Measurements from ENCODE around the gene RAB26. TPM values are rescaled to one million over a fixed set of nuclear protein-coding genes. Genes with fewer than 3 reads are reported as not detected.
A peak's percentile ranks its signal among the peaks of the same experiment; 100 is the strongest.

The RAB26 gene
- total RNA-seq, 2 experiments from 2014 or later: 0.26 to 0.31 TPM

DNA sequence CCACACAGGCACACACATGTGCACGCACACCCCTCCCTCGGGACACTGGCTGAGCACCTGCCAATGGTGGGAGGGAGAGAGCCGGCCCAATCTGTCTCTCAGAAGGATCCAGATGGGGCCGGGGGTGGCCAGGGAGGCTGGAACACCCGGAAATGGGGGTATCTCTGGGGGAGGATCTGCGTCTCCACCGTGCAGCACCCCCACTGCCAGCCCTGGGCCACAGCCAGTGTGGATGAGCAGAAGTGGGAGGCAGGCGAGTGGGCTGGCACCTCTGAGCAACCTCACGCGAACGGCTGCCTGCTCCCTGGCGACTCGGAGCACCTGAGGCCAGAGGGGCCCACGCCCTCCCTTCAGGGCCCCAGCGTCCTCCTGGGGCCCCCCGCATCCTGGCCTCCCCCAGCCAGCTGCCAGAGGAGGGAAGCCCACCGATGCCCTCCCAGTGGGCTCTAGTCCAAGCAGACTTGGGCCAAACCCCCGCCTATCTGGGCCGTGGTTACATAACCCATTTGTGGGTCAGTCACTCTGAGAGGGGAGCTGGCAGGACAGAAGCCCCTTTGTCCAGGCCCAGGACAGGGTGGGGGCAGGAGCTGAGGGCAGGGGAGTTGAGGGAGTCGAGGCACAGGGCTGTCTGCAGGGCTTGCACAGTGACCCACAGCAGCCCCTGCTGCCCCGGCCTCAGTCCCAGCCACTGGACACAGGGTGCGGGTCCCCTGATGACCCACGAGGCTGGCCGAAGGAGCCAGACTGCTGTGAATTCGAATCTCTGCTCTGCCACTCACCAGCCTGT, 42.4 kb downstream of the RAB26 start:
- ATAC-seq (no peak), DNase-seq (no peak)
- CTCF ChIA-PET: no interaction called here
- H3K27ac Mint-ChIP-seq: no peak overlapping the region
- H3K4me3 Mint-ChIP-seq: no peak overlapping the region
- no peaks in the 10 kb centered on the region for H3K9me3 Mint-ChIP-seq (ENCODE audit: insufficient read depth)
- peaks cover 3% of the 10 kb centered on the region for H3K4me1 Mint-ChIP-seq (ENCODE audit: low read depth)
- H3K27me3 Mint-ChIP-seq (ENCODE audit: low read depth): peaks cover 17% of the 10 kb centered on the region
- POLR2A ChIA-PET: no interaction called here
- no peaks in the 10 kb centered on the region for H3K36me3 Mint-ChIP-seq (ENCODE audit: low read depth)

DNA sequence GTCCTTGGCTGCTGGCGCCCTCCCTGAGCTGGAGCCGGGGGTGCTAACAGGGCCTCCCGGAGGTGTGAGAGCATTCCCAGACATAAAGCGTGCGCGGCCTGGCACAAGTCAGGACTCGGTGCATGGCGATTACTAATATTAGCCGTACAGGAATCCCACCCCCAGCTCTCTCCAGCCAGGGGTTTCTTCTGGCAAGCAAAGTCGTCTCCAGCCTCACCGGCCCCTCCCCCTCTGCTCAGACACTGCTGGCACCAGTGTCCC, 43.0 kb downstream of the RAB26 start:
- no peak for ATAC-seq
- CTCF ChIA-PET: no interaction called here
- Mint-ChIP-seq H3K36me3 (ENCODE audit: low read depth) (no peaks in the 10 kb centered on the region), H3K4me3 (no peak overlapping the region), H3K9me3 (ENCODE audit: insufficient read depth) (no peaks in the 10 kb centered on the region), H3K27me3 (ENCODE audit: low read depth) (peaks cover 17% of the 10 kb centered on the region), H3K27ac (no peak overlapping the region), H3K4me1 (ENCODE audit: low read depth) (peaks cover 3% of the 10 kb centered on the region)
- POLR2A ChIA-PET: no interaction called here
- DNase-seq: no peak

DNA sequence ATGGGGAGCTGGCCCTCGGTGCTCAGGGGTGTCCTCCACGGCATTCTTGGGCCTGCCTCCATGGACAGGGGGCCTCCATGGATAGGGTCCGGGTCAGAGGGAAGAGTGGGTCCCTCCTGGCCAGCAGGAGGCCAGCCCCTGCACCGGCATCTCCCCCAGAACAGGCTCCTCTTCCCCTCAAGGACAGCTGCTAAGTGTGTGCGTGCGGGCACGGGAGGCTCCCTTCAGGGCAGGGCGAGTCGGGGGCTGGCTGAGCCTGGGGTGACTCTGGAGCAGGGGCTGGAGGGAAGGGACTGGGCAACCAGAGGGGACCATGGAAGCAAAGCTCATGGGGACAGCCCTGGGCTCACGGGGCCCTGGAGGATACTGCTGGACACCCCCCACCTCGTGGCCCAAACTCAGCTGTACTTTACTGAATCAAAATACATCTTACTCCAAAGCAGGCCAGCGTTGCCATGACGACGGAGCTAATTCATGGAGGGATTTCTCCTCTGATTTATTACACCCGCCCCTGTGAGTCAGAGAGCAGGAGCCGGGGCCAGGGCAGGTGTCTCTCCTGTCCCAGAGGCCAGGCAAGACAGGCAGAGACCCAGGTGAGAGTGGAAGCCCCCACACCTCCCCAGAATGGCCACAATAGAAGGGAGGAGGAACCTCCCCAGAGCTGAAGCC, 45.9 kb downstream of the RAB26 start:
- Mint-ChIP-seq H3K9me3 (ENCODE audit: insufficient read depth) (no peaks in the 10 kb centered on the region), H3K4me3 (no peak overlapping the region), H3K36me3 (ENCODE audit: low read depth) (no peaks in the 10 kb centered on the region), H3K4me1 (ENCODE audit: low read depth) (peaks cover 3% of the 10 kb centered on the region), H3K27ac (no peak overlapping the region), H3K27me3 (ENCODE audit: low read depth) (peaks cover 40% of the 10 kb centered on the region)
- ChIA-PET CTCF (interaction anchor here (0.7 to 2.7 kb wide), 11 partner anchors 9 to 306 kb away, joined by 3 to 20 read pairs (median 4); partner anchors contain the start of genes CCNF, ECI1, PGP and TRAF7), POLR2A (interaction anchor here (0.6 to 1.0 kb wide), 3 partner anchors 39 to 510 kb away, joined by 3 to 5 read pairs (median 4); partner anchors contain the start of genes ECI1 and TRAF7)
- peak; percentile 56 for DNase-seq
- ATAC-seq: peak; percentile 7

DNA sequence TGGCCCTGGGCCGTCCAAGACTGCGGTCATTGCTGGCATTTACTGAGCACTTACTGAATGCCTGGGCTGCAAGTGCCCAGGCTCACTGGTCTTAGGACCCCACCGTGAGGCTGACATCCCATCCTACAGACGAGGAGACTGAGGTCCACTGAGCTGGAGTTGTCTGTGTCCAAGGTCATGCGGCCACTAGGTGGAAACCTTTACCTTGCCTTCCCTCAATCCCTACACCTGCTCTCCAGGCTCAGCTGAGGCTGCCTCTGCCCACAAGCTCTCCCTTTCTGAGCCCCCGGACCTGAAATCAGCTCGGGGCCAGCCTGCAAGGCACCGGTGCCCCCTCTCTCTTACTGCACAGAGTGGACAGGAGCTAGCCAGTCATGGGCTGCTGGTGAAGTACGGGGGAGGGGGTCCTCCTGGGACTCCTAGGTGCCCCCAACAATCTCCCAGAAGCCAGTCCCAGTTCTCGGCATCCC, 46.5 kb downstream of the RAB26 start:
- Mint-ChIP-seq H3K27me3 (ENCODE audit: low read depth) (peaks cover 40% of the 10 kb centered on the region), H3K27ac (no peak overlapping the region), H3K36me3 (ENCODE audit: low read depth) (no peaks in the 10 kb centered on the region), H3K9me3 (ENCODE audit: insufficient read depth) (no peaks in the 10 kb centered on the region), H3K4me1 (ENCODE audit: low read depth) (peaks cover 3% of the 10 kb centered on the region), H3K4me3 (no peak overlapping the region)
- ChIA-PET CTCF (interaction anchor here (0.7 to 2.7 kb wide), 12 partner anchors 9 to 306 kb away, joined by 3 to 20 read pairs (median 4); partner anchors contain the start of genes CCNF, ECI1, PGP and TRAF7), POLR2A (interaction anchor here (0.6 to 1.0 kb wide), 5 partner anchors 40 to 510 kb away, joined by 3 to 5 read pairs (median 3); partner anchors contain the start of genes ECI1 and TRAF7)
- peak; percentile 67 for DNase-seq
- peak; percentile 70 for ATAC-seq

DNA sequence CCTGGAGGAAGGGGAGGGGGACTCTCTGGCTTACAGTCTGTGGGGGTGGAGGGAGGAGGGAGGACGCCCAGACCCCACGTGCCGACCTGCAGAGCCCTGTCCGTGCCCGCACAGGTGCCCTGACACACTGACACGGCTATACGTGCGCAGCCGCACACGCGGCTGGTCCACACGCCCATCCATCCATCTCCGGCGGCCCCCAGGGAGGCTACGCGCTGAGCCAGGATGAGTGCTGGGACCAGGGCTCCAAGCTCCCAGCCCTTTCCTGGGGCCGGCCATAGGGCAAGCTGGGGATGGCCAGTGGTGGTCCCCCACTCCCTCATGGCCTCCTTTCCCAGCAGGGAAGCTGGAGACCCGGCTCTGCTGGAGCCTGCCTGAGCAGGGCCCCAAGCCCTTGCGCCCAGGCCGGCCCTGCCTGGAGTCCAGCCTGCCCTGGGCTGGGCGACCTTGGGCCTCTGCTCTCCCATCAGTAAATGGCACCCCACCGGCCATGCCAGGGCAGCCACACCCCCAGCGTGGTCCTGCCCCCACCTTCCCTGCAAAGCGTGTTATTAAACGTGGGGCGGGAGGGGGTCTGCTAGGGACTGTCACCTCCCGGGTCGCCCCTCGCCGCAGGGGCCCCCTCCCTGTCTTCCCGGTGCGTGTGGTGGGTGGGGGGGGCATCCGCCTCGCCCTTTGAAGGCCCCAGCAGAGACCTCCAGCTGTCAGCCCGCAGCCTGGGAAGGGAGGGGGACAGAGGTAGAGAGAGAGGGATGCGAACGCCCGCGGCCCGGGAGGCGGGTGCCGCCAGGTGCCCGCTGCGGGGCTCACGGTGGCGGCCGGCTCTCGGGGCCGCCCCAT, 47.1 kb downstream of the RAB26 start:
- ChIA-PET CTCF (interaction anchor here (0.7 to 2.7 kb wide), 11 partner anchors 8 to 305 kb away, joined by 3 to 20 read pairs (median 4); partner anchors contain the start of genes CCNF, ECI1, PGP and TRAF7), POLR2A (interaction anchor here (0.6 to 1.0 kb wide), 4 partner anchors 56 to 511 kb away, joined by 3 to 5 read pairs (median 3); partner anchors contain the start of gene ECI1)
- ATAC-seq (peak; percentile 4), DNase-seq (no peak)
- no peak overlapping the region for H3K4me3 Mint-ChIP-seq
- H3K27ac Mint-ChIP-seq: no peak overlapping the region
- peaks cover 43% of the 10 kb centered on the region for H3K27me3 Mint-ChIP-seq (ENCODE audit: low read depth)
- peaks cover 3% of the 10 kb centered on the region for H3K4me1 Mint-ChIP-seq (ENCODE audit: low read depth)
- H3K9me3 Mint-ChIP-seq (ENCODE audit: insufficient read depth): no peaks in the 10 kb centered on the region
- no peaks in the 10 kb centered on the region for H3K36me3 Mint-ChIP-seq (ENCODE audit: low read depth)

DNA sequence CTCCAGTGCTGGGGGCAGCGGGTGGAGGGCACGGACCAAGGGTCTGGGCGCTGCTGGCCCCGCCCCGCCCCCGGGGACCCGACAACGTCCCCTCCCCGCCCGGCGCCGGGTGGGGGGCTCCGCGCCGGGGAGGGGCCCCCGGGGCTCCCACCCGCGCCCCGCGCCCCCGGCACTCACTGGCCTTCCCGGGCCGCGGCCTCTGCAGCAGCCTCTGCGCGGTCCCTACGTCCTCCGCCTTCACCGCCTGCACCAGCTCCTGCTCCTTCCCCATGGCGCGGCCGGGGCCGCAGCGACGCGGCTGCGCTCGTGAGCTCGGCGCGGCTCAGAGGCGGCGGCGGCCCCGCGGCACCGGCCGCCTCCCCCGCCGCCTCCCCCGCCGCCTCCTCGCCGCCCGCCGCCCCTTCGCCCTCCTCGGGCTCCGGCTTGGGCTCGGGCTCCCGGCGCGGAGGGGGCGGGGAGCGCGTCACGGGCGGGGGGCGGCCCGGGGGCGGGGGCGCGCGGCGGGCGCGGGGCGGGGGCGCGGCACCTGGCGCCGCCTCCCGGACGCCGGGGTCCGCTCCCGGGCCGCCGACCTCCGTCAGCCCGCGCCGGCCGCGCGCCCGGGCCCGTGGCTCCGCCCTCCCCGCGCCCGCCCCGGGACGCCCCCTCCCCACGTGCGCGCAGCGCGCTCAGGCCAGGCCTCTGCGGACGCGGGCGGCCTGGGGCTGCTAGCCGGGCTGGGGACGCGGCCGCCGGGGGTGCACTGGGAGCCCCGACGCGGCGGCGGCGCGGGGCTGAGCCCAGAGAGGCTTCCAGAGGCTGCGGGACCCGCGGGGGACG, 47.9 kb downstream of the RAB26 start, which contains the start of gene CASKIN1:
Gene CASKIN1 (minus strand): TSS at position 444 of the 819 bp plus-strand sequence. CDS start 173 bp downstream, at position 271.
- no peaks in the 10 kb centered on the region for H3K36me3 Mint-ChIP-seq (ENCODE audit: low read depth)
- POLR2A ChIA-PET: interaction anchor here (0.8 kb wide), 1 partner anchor 42 kb away, joined by 4 read pairs; no protein-coding TSS in a partner anchor
- no peak within 1 kb of the TSS for H3K27ac Mint-ChIP-seq
- DNase-seq: no peak
- H3K4me3 Mint-ChIP-seq: peak within 1 kb of the TSS; percentile 25
- H3K4me1 Mint-ChIP-seq (ENCODE audit: low read depth): peaks cover 3% of the 10 kb centered on the region
- H3K27me3 Mint-ChIP-seq (ENCODE audit: low read depth): peaks cover 44% of the 10 kb centered on the region
- CTCF ChIA-PET: interaction anchor here (2.7 kb wide), 1 partner anchor 304 kb away, joined by 20 read pairs; no protein-coding TSS in a partner anchor
- ATAC-seq: peak; percentile 58
- no peaks in the 10 kb centered on the region for H3K9me3 Mint-ChIP-seq (ENCODE audit: insufficient read depth)

DNA sequence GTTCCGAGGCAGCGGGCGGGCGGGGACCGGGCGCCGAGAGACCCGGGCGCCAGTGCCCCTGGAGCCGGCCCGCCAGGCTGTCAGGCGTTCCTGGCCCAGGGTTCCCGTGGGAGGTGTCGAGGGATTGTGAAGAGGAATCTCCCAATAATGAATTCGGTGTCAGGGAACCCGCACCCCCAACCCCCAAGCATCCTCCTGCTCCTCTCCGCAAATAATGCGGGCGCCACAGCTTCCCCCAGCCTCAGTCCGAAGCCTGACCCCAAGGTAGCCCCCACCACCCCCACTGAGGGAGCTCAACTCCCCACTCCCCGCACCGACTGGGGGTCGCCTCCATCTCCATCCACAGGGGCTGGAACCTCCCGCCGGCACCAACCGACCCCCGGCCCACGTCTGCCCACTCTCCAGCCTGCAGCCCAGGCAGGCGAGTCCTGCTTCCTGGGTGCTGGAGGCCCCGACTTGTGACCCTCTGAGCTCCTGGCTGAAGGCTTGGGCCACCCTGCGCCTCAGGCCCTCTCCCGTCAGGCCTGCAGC, 48.6 kb downstream of the RAB26 start:
- H3K27me3 Mint-ChIP-seq (ENCODE audit: low read depth): peaks cover 45% of the 10 kb centered on the region

DNA sequence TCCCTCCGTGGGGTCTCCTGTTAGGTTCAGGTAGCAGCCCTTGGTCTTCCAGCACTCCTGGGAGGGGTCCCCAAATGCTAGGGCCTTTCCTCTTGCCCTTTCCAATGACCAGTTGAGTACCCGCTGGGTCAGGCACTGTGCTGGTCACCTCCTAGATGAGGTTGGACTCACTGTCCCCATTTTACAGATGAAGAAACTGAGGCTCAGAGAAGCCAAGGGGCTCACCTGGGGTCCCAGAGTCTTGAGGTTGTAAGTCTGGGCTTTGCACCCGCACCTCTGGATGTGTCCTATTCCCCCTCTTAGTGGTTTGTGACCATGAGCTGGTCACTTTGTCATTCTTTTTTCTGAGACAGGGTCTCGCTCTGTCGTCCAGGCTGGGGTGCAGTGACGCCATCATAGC, 49.3 kb downstream of the RAB26 start:
- Mint-ChIP-seq H3K4me3 (no peak overlapping the region), H3K27me3 (ENCODE audit: low read depth) (peaks cover 49% of the 10 kb centered on the region)

More for the DNA sequence above, 48.6 kb downstream of the RAB26 start:
- peaks cover 3% of the 10 kb centered on the region for H3K4me1 Mint-ChIP-seq (ENCODE audit: low read depth)
- ChIA-PET POLR2A (interaction anchor here (0.8 kb wide), 1 partner anchor 43 kb away, joined by 4 read pairs; no protein-coding TSS in a partner anchor), CTCF (no interaction called here)
- ATAC-seq (no peak), DNase-seq (no peak)
- H3K27ac Mint-ChIP-seq: no peak overlapping the region
- H3K9me3 Mint-ChIP-seq (ENCODE audit: insufficient read depth): no peaks in the 10 kb centered on the region
- H3K4me3 Mint-ChIP-seq: peak overlapping the region; percentile 25
- H3K36me3 Mint-ChIP-seq (ENCODE audit: low read depth): no peaks in the 10 kb centered on the region

DNA sequence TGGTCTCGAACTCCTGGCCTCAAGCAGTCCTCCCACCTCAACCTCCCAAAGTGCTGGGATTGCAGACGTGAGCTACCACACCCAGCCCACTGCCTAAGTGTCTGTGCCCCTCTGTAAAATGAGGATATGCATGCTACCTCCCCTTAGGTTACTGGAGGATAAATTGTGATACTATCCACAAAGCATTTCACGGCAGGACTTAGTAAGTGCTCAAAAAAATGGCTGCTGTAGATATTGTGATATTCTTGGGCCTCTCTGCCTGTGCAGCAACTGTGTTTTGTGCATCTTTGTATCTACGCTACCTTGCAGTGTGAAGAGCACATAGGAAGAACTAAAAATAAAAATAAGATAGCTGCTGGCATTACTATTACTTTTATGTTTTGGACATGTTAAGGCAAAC, 49.9 kb downstream of the RAB26 start:
- ChIA-PET CTCF (no interaction called here), POLR2A (no interaction called here)
- Mint-ChIP-seq H3K4me1 (ENCODE audit: low read depth) (peaks cover 3% of the 10 kb centered on the region), H3K27me3 (ENCODE audit: low read depth) (peaks cover 49% of the 10 kb centered on the region), H3K9me3 (ENCODE audit: insufficient read depth) (no peaks in the 10 kb centered on the region), H3K27ac (no peak overlapping the region), H3K4me3 (no peak overlapping the region), H3K36me3 (ENCODE audit: low read depth) (no peaks in the 10 kb centered on the region)
- no peak for DNase-seq
- ATAC-seq: no peak

More for the DNA sequence above, 49.3 kb downstream of the RAB26 start:
- Mint-ChIP-seq H3K4me1 (ENCODE audit: low read depth) (peaks cover 3% of the 10 kb centered on the region), H3K27ac (no peak overlapping the region), H3K36me3 (ENCODE audit: low read depth) (no peaks in the 10 kb centered on the region), H3K9me3 (ENCODE audit: insufficient read depth) (no peaks in the 10 kb centered on the region)
- no peak for ATAC-seq
- no peak for DNase-seq
- ChIA-PET CTCF (no interaction called here), POLR2A (no interaction called here)

DNA sequence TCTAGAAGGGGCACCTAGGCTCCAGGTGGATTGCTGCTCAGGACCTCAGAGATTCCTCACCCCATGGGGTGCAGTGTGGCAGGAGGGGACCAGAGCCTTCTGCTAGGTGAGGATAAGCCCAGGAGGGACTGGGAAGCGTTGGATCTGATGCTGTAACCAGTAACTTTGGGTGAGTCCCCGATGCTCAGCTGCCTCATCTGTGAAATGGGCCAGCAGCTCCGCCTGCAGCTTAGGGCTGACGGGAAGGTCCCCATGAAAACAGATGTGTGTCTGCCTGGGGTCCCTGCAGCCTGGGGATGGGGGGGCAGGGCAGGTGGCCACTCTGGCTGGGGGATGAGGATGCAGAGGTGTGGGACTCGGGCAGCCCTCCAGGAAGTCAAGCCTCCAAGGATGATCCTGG, 50.7 kb downstream of the RAB26 start:
- ATAC-seq (no peak), DNase-seq (no peak)
- H3K36me3 Mint-ChIP-seq (ENCODE audit: low read depth): no peaks in the 10 kb centered on the region
- no peak overlapping the region for H3K27ac Mint-ChIP-seq
- H3K4me1 Mint-ChIP-seq (ENCODE audit: low read depth): peaks cover 3% of the 10 kb centered on the region
- CTCF ChIA-PET: no interaction called here
- H3K9me3 Mint-ChIP-seq (ENCODE audit: insufficient read depth): no peaks in the 10 kb centered on the region
- POLR2A ChIA-PET: interaction anchor here (1.2 kb wide), 1 partner anchor 16 kb away, joined by 3 read pairs; the partner anchor contains the start of gene PGP
- peaks cover 48% of the 10 kb centered on the region for H3K27me3 Mint-ChIP-seq (ENCODE audit: low read depth)
- no peak overlapping the region for H3K4me3 Mint-ChIP-seq

All from activated CD8-positive, alpha-beta T cell treated with anti-CD3 and anti-CD28 coated beads, Interleukin-2, amount 10 ng/mL, durations not matched to agents 7 days and 5 days (primary cell).